ENCODE measurements around the gene TXN2.

The TXN2 gene

GRCh38 chr22:36480941-36481392, 473 bp downstream of the TXN2 start:
- DNase-seq: no peak

GRCh38 chr22:36478966-36479365, 2.5 kb downstream of the TXN2 start:
- no peak for DNase-seq

GRCh38 chr22:36475341-36475740, 6.1 kb downstream of the TXN2 start:
- DNase-seq: no peak

GRCh38 chr22:36472689-36473088, 8.8 kb downstream of the TXN2 start:
- DNase-seq: no peak

GRCh38 chr22:36471341-36471821, 10.1 kb downstream of the TXN2 start:
- no peak for DNase-seq

GRCh38 chr22:36470994-36471331, 10.5 kb downstream of the TXN2 start:
- no peak for DNase-seq

GRCh38 chr22:36470162-36470993, 11.1 kb downstream of the TXN2 start:
- DNase-seq: peak; percentile 67 to 74

GRCh38 chr22:36469094-36469710, 12.2 kb downstream of the TXN2 start:
- no peak for DNase-seq

GRCh38 chr22:36467946-36468345, 13.5 kb downstream of the TXN2 start:
- no peak for DNase-seq

- peak; percentile 47 to 61 for DNase-seq
Measured at GRCh38 chr22:36467042-36467810, 14.2 kb downstream of the TXN2 start.

GRCh38 chr22:36466258-36466657, 15.2 kb downstream of the TXN2 start:
- DNase-seq: no peak

GRCh38 chr22:36465232-36466021, 16.0 kb downstream of the TXN2 start:
- DNase-seq: no peak

GRCh38 chr22:36464715-36465231, 16.7 kb downstream of the TXN2 start:
- no peak for DNase-seq

- no peak for DNase-seq
Measured at GRCh38 chr22:36463783-36464184, 17.7 kb downstream of the TXN2 start.

GRCh38 chr22:36461665-36462649, 19.5 kb downstream of the TXN2 start:
- no peak for DNase-seq

GRCh38 chr22:36460202-36460601, 21.2 kb downstream of the TXN2 start:
- DNase-seq: no peak

GRCh38 chr22:36457688-36458450, 23.6 kb downstream of the TXN2 start:
- no peak for DNase-seq

- DNase-seq: no peak
Measured at GRCh38 chr22:36456464-36456845, 25.0 kb downstream of the TXN2 start.

- DNase-seq: peak; percentile 66 to 67
Measured at GRCh38 chr22:36455571-36456463, 25.6 kb downstream of the TXN2 start.

Data from SHP77 (cell line).